NOMO-1 (cell line): ENCODE data around the gene CACNA1B.
"Not testable (repeated sequence)": the region's sequence is repeated elsewhere in the genome, so short reads cannot be mapped to it uniquely, and the experiment has no call there.

Experiments
- DNase-seq, 2 experiments: peaks; one replicate each; lab custom pipeline; 2025; ENCODE audit not compliant: unreplicated experiment in 2 of 2; lab: John Stamatoyannopoulos, UW

The CACNA1B gene

DNA sequence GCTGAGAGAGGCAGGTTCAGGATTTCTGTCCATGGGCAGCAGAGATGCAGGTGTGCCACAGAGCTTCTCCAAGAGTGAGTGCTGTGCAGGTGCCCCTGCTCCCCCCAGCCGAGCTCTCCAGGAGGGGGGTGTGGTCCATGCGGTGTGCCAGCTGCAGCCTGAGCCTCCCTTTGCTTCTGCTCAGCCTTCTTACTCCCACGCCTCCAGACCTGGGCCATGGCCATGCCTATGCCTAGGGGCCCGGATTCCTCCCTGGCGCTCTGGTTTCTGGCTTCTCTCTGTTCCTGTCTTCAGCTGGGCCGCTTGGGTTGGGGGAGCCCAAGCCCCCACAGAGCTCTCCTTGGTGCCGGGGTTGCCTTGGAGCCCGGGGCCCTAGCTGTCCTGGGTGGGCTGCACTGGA is 133.3 kb downstream of the CACNA1B start:
- no peak for DNase-seq

DNA sequence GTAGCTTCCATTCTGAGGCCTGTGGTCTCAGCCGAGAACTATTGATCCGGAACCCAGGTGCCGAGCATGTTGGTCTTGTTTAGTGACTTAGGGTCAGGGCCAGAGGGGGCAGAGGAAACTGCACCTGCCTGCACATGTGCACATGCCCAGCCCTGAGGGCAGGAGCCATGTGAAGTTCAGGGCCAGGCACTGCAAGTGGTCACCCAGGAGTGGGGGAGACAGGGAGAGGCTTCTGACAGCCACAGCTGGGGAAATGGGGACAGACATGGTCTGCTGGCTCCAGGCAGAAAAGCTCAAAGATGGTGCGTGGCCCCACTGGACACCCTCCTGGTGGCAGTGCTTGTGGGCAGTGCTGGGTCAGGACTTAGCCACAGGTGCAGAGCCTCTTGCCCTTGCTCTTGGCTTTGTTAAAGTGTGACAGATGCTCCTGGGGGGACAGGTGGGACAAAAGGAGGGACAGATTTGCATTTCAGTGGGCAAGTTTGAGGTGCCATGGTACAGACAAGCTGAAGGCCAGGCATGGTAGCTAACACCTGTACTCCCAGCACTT is 134.4 kb downstream of the CACNA1B start:
- DNase-seq = no peak

DNA sequence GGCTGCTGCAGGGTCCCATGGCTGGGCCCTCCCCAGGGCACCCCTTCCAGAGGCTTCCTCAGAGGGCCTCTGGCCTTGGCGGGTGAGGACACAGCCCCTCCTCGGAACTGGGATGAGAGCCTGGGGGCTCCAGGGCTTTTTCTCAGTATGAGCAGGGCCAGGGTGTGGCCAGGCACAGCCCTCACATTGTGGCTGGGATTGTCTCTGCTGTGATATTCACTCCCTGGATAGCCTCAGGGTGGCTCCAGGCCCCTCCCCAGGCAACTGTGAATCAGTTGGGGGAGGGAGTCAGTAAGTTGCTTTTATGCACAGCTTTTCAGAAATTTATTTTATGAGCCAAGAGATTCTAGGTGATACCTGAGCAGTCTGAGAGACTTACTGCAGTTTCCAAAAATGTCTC is 135.7 kb downstream of the CACNA1B start:
- no peak for DNase-seq

DNA sequence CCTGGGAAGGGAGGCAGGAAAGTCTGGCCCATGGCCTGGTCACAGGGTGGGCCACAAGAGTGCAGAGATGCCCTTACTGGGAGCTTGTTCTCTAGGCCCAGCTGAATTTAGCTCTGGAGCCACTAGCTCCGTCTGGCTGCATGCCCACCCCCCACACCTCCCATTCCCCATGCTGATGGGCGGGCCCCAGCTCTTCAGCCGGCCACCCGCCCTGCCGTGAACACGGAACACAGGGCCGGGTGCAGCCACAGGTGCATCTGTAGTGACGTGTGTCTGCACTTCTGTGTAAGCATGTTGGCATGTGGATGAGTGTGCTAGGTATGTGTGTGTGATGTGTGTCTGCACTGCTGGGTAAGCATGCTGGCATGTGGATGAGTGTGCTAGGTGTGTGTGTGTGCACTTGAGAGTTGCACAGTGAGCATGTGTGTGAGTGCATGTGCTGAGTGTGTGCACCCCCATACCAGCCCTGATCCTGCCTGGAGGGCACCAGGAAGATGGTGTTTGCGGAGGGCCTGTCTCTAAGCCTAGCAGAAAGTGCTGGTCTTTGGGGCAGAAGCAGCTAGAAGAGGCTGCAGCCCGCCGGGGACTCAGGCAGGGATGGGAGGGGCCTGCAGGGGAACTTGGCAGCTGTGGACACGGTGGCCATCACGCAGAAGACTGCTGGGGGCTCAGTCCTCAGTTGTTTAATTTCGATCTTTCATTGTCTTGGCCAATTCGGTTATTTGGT is 136.4 kb downstream of the CACNA1B start:
- DNase-seq = no peak

DNA sequence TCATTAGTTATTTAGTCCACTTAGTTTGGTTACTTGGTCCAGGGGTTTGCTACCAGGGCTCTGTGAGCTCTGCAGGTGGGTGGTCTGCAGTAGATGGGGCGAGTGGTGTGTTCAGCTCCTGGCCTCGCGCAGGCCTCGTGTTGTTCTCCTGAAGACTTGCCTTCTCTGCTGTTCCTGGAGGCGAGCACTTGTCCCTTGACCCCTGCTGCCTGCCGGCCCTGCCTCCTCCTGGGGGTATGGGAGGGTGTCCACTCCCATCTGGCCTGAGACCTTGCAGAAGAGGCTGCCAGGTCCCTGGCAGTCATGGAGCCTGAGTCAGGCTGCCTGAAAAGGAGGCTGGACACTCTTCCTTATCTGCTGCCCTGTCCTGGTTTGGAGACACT is 137.0 kb downstream of the CACNA1B start:
- no peak for DNase-seq

DNA sequence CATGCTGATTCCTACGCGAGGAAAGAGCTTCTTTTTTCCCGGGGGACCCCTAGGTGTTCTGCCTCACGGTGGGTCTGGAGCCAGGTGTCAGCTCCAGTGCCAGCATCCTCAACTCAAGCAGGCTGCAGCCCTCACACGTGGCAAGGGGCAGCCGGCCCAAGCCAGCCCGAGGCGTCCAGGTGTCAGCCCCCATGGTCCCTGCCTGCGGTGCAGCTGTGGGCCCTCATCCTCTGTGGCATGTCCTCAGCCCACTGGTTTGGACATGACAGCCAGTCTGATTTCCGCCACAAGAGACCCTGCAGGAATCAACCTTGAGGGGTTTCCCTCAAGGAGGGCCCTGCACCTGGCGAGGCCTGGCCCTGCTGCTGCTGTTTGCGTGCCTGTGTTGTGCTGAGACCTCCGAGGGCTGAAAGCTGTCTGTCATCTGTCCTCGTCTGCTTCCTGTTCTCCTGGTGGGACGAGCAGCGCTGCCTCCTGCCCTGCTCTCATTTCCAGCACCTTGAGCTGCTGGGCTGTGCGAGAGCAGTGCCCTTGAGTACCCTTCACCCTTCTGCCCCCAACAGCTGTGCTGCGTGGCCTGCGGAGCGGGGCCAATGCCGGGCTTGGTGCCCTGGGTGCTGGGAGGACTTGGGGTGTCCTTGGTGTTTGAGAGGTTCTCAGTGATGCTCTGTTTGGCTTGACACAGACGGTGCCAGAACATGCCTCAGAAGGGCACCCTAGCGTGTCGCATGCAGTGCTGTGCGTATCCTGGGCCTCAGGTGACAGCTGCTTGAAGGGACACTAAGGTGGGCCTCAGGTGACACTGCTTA is 137.6 kb downstream of the CACNA1B start:
- no peak for DNase-seq

DNA sequence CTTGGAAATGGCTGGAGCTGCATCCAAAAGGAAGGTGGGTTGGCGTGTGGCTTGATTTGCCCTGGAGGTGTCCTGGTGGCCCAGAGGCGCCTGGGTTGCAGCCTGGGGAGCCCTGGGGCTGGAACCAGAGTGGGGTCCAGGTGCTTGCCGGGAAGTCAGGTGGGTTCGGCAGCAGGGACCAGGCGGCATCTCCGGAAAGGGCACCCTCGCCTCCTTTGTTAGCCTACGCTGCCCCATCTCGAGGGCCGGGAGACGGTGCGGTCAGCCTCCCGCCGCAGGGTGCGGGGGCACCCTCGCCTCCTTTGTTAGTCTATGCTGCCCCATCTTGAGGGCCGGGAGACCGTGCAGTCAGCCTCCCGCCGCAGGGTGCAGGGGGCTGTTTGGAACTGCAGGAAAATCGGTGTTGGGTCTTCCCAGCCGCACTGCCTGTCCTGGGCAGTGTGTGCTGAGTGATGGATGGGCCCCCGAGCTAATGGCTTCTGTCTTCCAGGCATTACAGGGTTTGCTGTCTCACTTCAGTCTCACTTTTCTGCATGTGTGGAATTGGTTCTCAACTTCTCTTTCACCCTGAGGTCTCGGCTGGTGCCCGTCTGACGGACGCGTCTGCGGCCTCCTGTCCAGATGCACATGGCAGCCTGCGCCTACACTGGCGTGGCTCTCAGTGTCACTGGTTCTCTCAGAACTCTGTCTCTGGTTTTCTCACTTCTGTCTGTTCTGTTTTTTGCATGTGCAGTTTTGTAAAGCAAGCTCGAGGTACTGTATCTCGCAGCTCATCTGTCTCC is 139.0 kb downstream of the CACNA1B start:
- no peak for DNase-seq

DNA sequence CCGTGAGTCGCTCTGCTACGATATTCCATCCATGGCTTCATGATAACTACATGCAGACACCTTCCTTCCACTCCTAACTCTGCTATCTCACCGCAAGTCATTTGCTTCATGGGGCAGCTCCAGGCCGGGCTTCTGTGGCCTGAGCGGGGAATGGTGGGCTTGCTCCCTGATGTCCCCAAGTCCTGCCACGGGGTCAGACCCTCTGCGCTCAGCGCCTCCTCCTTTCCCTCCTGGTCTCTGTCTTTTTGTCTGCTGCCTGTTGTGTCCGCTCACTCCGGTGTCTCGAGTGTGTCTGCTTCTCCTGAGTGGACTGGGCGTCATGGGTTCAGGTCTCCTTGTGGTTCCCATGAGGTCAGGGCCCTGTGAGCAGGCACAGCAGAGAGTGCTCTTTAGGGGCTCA is 139.6 kb downstream of the CACNA1B start:
- DNase-seq = no peak

DNA sequence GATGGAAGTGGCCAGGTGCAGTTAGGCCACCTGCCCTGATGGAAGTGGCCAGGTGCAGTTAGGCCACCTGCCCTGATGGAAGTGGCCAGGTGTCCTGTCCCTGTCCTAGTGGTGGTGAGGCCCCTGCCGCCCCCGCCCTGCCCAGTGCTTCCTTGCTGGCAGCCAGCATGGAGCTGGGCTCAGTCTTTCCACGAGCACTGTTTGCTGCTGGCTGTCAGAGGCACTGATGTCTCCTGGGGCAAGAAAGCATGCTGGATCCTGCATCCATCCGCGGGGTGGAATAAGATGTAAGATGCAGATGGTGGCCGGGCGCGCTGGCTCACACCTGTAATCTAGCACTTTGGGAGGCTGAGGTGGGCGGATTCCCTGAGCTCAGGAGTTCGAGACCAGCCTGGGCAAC is 141.9 kb downstream of the CACNA1B start:
- DNase-seq = not testable (repeated sequence)

DNA sequence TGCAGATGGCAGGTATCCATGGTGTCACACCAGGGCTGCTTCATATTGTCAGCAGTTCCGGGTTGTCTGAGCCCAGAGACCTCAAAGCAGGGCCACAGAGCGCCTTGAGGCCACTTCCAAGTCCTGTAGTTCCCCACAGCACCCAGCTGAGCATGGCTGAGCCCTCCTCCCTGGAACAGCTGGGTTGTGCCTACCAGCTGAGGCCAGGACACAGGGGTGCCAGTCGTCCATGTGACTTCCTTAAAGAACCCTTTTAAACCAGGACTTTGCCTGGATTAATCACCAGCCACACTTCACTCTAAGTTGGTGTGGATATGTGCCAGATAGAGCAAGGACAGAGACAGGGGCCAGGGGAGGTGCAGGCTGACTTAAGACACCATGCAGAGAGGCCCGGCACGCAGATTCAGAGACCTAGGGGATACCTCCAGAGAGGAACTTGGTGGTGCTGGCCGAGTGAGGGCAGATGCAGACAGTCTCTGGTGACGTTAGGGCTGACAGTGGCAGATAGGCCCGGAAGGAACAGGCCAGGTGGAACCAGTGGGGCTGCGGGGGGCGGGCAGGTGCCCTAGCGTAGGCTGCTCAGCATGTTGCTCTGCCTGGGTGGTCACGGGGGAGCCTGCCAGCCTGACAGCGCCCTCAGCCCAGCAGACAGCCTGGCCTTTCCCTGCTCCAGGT is 142.7 kb downstream of the CACNA1B start:
- no peak for DNase-seq

DNA sequence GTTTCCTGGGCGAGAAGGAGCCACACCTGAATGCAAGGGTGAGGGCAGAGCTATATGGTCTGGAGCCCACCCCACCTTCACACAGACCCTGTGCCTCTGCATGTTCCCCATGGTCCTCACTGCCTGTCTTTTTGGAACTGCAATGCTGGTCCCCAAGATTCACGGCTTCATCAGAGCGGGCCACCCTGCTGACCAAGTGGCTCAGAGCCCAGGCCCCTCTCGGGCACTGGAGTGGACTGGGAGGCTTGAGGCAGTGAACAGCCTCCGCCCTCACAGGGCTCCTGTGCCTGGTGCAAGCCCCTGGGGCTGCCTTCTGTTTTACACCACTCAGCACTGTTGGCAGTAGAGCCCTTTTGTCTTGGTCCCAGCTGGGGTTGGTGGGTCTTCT is 143.2 kb downstream of the CACNA1B start:
- DNase-seq = no peak

DNA sequence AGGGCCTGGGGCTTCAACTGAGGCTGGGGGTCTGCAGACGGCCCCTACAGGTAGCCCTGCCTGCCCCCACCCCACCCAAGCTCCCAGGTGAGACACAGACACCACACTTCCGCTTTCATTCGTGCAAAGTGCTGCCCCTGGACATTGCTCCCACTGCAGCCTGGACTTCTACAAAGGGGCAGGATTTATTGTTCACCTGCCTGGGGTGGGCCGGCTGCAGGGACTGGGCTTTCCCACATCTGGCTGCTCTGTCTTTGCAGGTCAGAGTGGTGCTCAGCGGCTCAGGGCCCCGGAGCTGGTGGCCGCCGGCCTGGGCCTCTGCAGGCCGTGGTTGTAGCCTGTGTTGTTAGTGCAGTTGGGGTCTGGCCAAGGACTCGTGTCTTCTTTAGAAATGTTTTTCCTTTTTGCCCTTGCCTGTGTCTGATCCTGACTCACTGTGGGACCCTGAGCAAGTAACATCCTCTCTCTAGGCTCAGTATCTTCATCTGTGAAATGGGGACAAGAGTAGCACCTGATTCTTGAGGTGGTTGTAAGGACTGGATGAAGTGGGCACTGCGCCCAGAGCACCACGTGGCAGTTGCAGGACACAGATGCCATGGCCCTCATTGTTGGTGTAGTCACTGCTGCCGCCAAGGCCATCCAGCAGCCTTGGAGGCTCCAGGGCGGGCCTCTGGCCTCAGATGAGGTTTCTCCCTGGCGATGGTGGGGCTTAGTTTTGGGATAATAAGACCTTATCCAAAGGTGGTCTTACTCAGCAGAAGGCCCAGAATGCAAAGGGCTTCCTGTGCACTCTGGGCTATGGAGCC is 143.9 kb downstream of the CACNA1B start:
- no peak for DNase-seq

DNA sequence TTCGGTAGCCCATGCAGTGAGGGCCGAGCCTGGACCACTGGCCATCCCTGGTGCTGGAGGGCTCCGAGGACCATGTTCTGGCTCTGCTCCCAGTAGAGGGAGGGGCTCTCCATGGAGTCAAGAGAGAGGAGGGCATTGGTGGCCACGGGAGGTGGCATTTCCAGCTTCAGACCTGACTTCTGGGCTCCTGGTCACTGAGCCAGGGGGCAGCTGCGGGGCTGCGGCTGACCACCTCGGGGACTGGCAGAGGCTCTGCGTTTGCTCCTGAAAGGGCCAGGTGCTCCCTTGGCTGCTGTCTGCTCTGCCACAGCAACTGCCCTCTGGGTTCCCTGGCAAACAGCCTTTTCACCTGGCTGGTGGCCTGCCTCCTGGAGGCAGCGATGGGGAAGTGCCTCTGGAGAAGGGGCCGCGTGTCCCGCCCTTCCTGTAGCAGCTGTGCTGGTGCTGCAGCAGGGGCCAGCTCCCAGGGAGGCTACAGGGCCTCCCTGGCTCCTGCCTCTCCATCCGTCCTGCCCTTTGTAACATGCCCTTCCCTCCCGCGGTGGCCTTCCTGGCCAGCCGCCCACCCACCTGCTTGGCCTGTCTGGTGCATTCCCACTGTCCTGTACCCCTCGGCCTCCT is 144.6 kb downstream of the CACNA1B start:
- peak; percentile 30 to 46 for DNase-seq

DNA sequence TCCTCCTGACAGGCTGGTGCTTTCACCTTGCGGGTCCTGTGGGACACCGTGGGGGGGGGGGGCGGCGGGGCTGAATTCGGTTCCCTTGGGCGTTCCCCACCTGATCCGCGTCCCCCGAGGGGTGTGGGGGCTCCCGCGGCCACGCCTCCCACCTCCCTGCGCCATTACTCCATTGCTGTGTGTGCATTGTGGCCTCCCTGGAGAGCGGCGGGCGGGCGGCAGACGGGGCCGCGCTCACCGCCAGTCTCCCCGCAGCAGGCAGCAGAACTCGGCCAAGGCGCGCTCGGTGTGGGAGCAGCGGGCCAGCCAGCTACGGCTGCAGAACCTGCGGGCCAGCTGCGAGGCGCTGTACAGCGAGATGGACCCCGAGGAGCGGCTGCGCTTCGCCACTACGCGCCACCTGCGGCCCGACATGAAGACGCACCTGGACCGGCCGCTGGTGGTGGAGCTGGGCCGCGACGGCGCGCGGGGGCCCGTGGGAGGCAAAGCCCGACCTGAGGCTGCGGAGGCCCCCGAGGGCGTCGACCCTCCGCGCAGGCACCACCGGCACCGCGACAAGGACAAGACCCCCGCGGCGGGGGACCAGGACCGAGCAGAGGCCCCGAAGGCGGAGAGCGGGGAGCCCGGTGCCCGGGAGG is 145.3 kb downstream of the CACNA1B start:
- DNase-seq = no peak

DNA sequence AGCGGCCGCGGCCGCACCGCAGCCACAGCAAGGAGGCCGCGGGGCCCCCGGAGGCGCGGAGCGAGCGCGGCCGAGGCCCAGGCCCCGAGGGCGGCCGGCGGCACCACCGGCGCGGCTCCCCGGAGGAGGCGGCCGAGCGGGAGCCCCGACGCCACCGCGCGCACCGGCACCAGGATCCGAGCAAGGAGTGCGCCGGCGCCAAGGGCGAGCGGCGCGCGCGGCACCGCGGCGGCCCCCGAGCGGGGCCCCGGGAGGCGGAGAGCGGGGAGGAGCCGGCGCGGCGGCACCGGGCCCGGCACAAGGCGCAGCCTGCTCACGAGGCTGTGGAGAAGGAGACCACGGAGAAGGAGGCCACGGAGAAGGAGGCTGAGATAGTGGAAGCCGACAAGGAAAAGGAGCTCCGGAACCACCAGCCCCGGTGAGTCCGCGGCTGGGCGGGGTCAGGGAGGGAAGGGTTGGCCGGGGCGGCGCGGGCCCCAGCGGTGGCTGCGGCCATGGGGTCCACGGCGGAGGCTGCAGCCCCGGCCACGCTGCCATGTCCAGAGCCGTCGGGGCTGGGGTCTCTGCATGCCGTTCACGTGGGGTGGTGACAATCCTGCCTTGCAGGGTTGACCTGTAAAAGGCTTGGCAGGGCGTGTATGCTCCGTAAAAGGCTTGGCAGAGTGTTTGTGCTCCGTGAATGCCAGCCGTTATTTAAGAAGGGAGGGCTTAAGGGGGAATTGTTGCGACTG is 146.0 kb downstream of the CACNA1B start:
- no peak for DNase-seq

DNA sequence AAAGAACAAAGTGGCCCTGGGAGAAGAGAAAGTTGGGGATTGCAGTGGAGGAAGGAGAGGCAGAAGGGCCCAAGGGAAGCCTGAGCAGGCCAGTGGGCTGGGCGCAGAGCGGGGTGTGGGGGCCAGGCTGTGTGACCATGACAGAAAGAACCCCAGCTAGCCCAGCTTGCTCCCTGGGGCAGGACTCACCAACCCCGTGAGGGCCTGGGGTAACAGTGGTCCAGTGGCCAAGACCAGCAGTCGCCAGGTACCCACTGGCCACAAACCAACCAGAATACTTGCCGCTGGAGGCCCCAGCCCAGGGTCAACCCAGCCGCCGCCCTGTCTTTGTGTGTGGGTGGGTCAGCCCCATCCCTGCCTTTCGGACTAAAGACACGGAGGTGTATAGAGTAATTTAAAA is 146.5 kb downstream of the CACNA1B start:
- DNase-seq = no peak

DNA sequence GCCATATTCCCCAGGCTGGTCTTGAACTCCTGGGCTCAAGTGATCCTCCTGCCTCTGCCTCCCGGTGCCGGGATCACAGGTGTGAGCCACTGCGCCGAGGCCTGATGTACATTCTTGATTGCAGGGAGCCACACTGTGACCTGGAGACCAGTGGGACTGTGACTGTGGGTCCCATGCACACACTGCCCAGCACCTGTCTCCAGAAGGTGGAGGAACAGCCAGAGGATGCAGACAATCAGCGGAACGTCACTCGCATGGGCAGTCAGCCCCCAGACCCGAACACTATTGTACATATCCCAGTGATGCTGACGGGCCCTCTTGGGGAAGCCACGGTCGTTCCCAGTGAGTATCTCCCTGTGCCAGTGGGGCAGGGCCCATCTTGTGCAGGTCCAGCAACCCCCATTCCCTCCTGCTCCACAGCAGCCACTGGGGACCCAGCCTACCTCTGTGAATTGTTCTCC is 147.3 kb downstream of the CACNA1B start:
- no peak for DNase-seq

DNA sequence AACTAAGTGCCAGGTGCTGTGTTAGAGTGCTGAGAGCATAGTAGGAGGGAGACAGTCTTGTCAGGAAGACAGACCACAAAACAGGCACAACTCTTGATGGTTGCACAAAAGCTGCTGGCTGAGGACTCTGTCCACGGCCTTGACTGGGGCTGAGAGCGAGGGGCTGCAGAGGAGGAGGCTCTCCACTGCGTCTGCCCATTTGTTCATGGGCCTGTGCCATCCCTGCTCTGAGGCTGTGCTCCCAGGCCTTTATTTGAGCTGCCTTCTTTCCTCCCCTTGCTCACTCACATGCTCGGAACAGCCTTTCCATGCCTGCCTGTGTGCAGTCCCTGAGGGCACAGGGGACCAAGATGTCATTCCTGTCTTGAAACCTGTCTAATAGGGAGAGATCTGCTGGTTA is 147.8 kb downstream of the CACNA1B start:
- no peak for DNase-seq
